GM19467 (cell line): ENCODE results near the gene OR2M5.

ENCODE experiments used
- ATAC-seq: cut with Tn5 transposase; IDR thresholded peaks from one replicate; pipeline ENCODE4 v1.9.1; 2021; ENCODE audit warnings: mild to moderate bottlenecking, moderate library complexity; ENCODE audit not compliant: unreplicated experiment

The OR2M5 gene, protein sequence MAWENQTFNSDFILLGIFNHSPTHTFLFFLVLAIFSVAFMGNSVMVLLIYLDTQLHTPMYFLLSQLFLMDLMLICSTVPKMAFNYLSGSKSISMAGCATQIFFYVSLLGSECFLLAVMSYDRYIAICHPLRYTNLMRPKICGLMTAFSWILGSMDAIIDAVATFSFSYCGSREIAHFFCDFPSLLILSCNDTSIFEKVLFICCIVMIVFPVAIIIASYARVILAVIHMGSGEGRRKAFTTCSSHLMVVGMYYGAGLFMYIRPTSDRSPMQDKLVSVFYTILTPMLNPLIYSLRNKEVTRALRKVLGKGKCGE

DNA sequence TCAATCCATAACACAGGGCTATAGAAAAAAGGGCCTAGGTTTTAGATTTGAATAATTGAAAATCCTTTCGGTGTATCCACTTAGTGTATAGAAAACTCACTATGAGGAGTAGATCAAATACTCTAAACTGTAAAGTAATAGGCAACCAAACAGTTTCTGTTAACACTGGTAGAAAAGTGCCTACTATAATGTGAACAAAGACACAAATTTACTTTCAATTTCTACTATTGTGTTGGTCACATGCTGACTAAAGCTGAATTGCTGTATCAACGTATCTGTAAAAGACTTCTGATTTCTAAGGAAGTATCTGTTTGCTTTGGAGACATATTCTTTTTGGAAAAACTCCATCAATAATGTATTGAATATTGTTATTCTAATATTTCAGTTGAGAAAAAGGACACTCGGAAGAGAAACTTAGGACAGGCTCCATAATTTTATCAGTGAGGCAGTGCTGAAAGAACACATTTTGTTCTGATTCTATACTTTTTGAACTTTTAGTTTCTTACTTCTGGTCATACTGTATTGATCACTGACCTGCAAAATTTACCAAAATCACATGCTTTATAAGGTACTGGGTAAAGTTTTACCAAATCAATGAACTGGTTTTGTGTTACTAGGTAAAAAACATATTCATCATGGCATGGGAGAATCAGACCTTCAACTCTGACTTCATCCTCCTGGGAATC is at the start of gene OR2M5:
TSS of gene OR2M5 (plus strand) at position 636 of the 686 bp plus-strand sequence. CDS start at position 636, 0 bp downstream.
- ATAC-seq = no peak

DNA sequence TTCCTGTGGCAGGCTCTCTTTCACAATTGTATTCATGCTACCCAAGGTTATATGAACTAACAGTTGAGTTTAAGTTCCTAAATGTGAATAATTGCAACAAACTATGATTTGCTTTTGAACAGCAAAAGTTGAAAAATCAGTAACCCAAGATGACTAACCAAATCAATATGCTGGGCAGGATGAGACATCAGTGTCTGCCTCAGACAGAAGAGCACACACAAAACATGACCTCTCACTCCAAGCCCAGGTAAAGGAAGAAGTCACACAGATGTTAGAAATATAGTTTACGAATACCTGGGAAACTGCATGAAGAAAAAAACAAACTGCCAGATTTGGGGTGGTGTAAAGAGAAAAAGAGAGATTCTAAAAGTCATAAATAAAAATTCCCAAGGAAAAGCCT is 46.4 kb upstream of the OR2M5 start:
- no peak for ATAC-seq

DNA sequence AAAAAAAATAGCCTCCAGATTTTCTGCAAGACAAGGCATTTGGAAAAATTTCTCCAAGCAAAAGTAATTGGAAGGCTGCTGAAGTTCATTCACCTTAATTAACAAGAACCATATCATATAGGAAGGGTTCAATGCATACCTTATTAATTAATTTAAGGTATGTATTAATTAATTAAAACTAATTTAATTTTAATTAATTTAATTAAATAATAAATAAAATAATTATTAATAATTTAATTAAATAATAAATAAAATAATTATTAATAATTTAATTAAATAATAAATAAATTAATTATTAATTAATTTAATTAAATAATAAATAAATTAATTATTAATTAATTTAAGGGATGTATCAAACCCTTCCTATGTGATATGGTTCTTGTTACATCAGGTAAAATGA is 42.1 kb upstream of the OR2M5 start:
- ATAC-seq = no peak

DNA sequence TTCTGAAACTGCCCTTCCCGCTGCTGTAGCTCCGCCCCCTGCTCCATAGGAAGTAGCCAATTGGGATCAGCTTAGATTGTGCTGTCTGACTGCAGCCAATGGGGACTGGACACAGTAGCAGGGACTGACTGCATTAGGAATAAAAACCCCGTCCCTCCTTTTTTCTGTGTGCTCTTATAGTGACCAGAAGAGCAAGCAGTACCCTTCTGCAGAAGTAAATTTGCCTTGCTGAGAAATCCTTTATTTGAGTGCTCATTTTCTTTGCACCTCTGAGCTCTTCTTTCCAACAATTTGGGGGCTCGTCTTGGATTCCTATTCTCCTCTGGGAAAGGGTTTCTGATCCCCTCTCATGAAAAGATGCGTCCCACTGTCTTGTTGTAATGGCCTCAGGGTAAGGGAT is 33.8 kb upstream of the OR2M5 start:
- ATAC-seq = no peak

DNA sequence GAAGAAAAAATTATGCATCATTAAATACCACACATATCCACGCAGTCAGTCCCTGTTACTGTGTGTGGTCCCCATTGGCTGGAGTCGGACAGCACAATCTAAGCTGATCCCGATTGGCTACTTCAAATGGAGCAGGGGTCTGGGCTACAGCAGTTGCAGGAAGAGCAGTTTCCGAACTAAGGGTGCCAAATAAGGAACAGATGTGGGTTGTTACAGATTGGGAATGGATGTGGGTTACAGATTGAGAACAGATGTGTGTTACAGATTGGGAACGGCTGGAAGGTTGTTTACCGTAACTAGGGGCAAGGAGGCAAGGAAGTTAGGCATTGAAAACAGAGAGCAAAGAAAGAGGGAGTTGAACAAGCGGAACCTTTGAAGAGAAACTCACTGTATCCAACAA is 30.1 kb upstream of the OR2M5 start:
- ATAC-seq = no peak

DNA sequence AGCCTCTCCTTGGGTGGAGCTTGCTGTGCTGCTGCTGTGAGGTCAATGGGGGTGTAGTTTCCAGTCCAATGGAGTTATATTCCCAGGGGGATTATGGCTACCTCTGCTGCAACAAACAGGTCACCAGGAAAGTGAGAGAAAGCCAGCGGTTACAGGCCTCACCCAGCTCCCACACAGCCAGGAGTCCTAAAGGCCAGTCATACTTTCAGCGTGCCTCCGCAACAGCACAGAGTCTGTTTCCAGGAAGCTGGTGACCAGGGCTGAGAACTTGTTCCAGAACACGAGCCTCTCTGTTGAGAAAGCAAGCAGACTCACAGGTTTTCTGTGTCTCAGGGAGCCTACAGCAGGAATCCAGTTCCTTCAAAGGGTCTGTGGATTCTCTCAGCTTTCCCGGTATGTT is 17.3 kb upstream of the OR2M5 start:
- no peak for ATAC-seq

DNA sequence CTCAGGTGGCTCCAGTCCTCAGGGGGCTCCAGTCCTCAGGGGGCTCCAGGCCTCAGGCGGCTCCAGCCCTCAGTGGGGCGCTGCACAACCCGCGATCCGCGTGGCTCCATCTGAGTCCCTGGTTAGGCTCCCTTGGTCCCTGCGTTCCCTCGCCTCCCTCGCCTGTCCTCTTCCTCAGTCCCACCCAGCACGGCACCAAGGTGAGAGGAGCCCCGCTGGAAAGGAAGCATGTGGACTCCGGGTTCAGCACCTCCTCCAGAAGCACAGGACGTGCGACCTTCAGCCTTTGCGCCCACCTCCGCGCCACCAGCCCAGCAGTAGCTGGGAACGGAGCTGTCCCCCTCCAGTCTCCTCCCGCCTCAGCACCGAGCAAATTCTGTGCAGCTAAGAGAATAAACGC is 8.1 kb upstream of the OR2M5 start:
- ATAC-seq = no peak

DNA sequence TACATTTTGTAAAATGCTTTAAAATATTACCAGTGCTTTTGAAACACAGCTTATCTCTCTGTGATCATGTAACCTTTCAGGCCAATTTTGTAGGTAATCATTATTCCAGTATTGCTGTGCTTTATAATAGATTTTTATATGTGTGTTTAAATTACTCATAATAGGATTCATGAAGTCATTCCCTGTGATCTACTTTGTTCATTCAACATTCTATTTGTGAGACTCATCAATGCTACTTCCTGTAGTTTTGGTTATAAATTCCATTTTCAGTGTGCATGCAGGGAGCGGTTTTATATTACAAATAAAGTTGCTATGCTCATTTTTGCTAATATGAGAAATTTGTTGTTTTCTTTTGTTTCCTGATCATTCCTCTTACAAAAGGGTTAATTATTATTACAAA is 4.1 kb upstream of the OR2M5 start:
- ATAC-seq = no peak

DNA sequence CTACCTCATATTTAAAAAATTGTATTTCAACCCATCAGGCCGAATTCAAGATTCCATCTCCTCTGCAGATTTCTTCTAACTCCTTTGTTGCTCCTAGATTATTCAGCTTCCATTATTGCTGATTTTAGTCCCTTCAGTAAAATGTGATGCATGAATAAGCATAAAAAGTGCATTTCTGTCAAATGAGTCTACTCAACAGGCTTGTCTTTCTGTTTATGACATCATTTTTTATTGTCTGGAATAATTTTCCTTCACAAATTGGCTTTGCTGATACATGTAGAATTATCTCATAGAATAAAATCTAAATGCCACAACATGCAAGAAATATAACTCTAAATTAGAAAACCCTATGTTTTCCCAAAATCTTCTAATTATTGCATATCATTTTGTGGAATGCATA is 1.6 kb upstream of the OR2M5 start:
- no peak for ATAC-seq

DNA sequence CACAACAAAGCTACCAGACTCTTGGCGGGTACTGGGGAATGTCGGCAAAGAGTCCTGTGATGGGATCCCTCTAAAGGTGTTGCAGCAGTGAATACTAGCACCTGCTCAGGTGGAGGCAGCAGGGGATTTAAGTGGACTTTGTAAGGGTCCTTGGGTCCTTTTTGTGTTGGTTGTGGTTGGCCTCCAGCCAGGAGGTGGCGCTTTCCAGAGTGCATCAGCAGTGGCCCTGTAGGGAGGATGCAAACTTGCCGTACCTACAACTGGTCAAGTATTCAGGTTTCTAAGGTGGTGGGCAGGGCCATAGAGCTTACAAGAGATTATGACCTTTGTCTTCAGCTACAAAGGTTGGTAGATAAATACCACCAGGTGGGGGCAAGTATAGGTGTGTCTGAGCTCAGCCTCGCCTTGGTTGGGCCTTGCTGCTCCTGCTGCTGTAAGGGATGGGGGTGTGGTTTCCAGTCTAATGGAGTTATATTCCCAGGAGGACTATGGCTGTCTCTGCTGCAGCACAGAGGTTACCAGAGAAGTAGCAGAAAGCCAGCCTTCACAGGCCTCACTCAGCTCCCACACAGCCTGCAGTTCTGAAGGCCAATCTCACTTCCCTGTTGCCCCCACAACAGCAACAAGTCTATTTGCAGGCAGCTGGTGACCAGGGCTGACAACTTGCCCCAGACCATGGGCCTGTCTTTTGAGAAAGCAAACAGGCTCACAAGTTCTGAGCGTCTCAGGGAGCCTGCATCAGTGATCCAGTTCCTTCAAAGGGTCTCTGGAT is 7.3 kb downstream of the OR2M5 start:
- ATAC-seq = no peak

DNA sequence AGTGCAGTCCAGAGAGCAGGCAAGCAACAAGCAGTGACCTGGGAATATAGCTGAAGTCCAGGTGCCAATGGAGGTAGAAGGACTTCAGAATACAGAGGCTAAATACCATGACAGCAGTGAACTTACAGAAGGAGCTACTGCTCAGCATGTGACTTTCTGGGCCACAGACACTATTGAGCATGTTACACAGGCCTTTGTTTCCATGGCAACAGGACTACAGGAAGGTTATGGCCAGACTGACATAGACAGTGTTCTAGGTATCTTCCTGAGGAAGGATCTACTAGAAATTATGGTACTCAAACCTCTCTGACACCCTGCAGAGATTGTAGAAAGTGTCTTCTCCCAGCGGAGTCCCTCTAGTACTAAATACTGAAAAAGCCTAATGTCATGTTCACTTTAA is 11.0 kb downstream of the OR2M5 start:
- no peak for ATAC-seq

DNA sequence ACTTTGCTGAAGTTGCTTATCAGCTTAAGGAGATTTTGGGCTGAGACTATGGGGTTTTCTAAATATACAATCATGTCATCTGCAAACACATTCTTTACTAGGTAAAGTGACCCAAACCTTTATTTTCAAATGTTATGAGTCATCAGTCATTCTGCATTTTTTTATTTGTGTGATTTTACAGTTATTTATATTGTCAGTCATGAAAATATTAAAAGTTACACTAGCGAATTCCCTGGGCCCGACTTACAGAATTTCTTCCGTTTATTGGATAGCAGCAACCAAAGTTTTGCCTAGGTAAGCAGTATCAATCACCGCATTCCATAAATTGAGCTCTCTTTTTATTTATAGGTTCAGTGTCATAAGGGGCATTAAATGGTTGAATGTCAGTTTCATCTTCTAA is 13.8 kb downstream of the OR2M5 start:
- no peak for ATAC-seq

DNA sequence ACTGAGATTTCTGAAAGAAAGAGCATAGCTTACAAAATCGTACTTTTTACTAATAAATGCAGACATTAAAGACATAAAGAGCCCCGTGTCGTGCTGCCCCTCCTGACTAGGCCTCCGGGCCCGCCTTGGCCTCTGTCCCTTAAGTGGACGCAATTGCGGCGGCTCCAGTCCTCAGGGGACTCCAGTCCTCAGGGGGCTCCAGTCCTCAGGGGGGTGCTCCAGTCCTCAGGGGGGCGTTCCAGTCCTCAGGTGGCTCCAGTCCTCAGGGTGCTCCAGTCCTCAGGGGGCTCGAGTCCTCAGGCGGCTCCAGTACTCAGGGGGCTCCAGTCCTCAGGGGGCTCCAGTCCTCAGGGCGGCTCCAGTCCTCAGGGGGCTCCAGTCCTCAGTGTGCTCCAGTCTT is 19.1 kb downstream of the OR2M5 start:
- no peak for ATAC-seq

DNA sequence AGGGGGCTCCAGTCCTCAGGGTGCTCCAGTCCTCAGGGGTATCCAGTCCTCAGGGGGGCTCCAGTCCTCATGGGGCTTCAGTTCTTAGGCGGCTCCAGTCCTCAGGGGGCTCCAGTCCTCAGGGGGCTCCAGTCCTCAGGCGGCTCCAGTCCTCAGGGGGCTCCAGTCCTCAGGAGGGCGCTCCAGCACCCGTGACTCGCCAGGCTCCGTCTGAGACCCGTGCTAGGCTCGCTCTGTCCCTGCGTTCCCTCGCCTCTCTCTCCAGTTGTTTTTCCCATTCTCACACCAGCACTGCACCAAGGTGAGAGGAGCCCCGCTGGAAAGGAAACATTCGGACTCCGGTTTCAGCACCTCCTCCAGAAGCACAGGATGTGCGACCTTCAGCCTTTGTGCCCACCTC is 20.2 kb downstream of the OR2M5 start:
- no peak for ATAC-seq

DNA sequence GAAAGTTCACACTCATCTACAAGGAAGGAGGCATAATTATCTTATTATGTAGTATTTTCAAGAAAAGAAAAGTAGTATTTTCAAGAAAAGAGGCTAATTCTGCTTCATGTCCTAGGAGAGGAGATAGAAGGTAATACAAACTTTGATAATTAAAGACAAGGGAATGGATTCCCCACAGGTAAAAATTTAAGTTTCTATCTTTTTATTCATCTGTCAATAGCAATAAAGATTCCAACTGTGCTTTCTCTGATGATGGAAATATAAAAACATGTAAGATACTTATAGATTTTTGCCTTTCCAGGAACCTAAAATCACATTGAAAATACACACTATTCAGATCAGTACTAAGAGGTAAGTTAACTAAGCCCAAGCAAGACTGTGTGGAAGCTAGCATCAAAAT is 29.6 kb downstream of the OR2M5 start, which contains the start of gene OR2M2:
TSS of gene OR2M2 (plus strand) at position 301 of the 400 bp plus-strand sequence. CDS start 5,165 bp downstream, outside the sequence.
- no peak for ATAC-seq

DNA sequence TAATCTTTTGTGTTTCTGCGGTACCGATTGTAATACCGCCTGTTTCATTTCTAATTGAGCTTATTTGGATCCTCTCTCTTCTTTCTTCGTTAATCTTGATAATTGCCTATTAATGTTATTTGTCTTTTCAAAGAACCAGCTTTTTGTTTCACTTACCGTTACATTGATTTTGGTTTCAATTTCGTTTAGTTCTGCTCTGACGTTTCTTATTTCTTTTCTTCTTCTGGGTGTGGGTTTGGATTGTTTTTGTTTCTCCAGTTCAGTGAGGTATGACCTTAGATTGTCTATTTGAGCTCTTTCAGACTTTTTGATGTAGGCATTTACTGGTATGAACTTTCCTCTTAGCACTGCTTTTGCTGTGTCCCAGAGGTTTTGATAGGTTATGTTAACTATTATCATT is 39.0 kb downstream of the OR2M5 start:
- ATAC-seq = no peak

DNA sequence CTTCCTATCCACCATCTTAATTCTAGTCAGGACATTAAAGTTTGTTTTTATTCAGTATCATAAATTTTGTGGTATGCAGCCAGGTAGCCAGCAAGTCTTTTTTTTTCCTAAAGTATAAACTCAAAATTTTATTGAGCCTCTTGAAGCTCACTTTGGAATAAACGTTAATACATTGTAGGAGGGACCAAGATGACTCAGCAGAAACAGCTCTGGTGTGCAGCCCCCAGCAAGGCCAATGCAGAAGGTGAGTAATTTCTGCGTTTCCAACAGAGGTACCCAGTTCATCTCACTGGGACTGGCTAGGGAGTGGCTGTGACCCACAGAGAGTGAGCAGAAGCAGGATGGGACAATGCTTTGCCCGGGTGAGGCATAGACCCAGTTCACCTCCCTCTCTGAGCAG is 42.4 kb downstream of the OR2M5 start:
- ATAC-seq = no peak

DNA sequence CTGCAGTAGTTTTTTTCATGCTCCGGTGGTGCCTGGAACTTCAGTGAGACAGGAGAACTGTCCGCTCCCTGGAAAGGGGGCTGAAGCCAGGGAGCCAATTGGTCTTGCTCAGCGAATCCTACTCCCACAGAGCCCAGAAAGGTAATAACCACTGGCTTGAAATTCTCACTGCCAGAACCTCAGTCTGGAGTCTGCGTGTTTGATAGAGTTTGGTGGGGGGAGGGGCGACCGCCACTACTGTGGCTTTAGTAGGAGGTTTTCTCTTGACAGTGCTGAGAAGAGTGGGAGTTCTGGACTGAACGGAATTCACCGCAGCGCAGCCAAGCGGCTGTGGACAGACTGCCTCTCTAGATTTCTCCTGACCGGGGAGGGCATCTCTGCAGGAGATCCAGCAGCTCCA is 44.1 kb downstream of the OR2M5 start:
- no peak for ATAC-seq

DNA sequence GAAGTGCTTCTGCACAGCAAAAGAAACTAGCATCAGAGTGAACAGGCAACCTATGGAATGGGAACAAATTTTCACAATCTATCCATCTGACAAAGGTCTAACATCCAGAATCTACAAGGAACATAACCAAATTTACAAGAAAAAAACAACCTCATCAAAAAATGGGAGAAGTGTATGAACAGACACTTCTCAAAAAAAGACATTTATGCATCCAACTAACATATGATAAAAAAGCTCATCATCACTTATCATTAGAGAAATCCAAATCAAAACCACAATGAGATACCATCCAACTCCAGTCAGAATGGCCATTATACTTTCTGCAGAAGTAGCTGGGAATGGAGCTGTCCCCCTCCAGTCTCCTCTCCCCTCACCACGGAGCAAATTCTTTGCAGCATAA is 49.2 kb downstream of the OR2M5 start:
- ATAC-seq = no peak
